ENCODE data around the gene NUP160. TPM values are rescaled to one million over a fixed set of nuclear protein-coding genes. Genes with fewer than 3 reads are reported as not detected.
A peak's percentile ranks its signal among the peaks of the same experiment; 100 is the strongest.
"Not testable (repeated sequence)": the region's sequence is repeated elsewhere in the genome, so short reads cannot be mapped to it uniquely, and the experiment has no call there.

The NUP160 gene
- total RNA-seq, 4 donors from 2014 or later, result 8.1 to 11.4 (median 9.9) TPM

- TF ChIP-seq CTCF (IDR thresholded peaks at IDR 0.05 in 4 of 5, conservative IDR thresholded peaks at IDR 0.05 in 1 of 5) (no peak), POLR2A (IDR thresholded peaks at IDR 0.05) (no peak)
- in situ Hi-C loops (cut with MboI; ENCODE audit: low sequenced_read_pairs in 4 of 4), result no loop called here
- no peaks in the 10 kb centered on the region for H3K36me3 ChIP-seq
- no peaks in the 10 kb centered on the region for H3K9me3 ChIP-seq
- no peaks in the 10 kb centered on the region for H3K27me3 ChIP-seq
- no peak overlapping the region for H3K27ac ChIP-seq
- no peaks in the 10 kb centered on the region for H3K4me1 ChIP-seq
- intact Hi-C loops (cut with DNase I; ENCODE audit: low total_unique reads), result no loop called here
- ATAC-seq, result no peak
- H3K4me3 ChIP-seq, result no peak overlapping the region
- no peak for DNase-seq
These were observed 41.7 kb upstream of the NUP160 start for GRCh38 chr11:47889714-47890441.

GRCh38 chr11:47887910-47888569 is 39.9 kb upstream of the NUP160 start:
- intact Hi-C loops (cut with DNase I; ENCODE audit: low total_unique reads) (no loop called here), in situ Hi-C loops (cut with MboI; ENCODE audit: low sequenced_read_pairs in 4 of 4) (no loop called here)
- no peak for TF ChIP-seq POLR2A (IDR thresholded peaks at IDR 0.05)
- no peak for TF ChIP-seq CTCF (IDR thresholded peaks at IDR 0.05 in 4 of 5, conservative IDR thresholded peaks at IDR 0.05 in 1 of 5)
- no peaks in the 10 kb centered on the region for H3K36me3 ChIP-seq
- H3K27ac ChIP-seq, result no peak overlapping the region
- H3K27me3 ChIP-seq, result no peaks in the 10 kb centered on the region
- H3K4me1 ChIP-seq, result no peaks in the 10 kb centered on the region
- ATAC-seq (no peak), DNase-seq (no peak)
- no peaks in the 10 kb centered on the region for H3K9me3 ChIP-seq
- no peak overlapping the region for H3K4me3 ChIP-seq

- in situ Hi-C loops (cut with MboI; ENCODE audit: low sequenced_read_pairs in 4 of 4), result no loop called here
- no peak for DNase-seq
- H3K9me3 ChIP-seq, result no peaks in the 10 kb centered on the region
- H3K27me3 ChIP-seq, result no peaks in the 10 kb centered on the region
- intact Hi-C loops (cut with DNase I; ENCODE audit: low total_unique reads), result no loop called here
- H3K4me3 ChIP-seq, result no peak overlapping the region
- H3K36me3 ChIP-seq, result no peaks in the 10 kb centered on the region
- no peak for TF ChIP-seq POLR2A (IDR thresholded peaks at IDR 0.05)
- TF ChIP-seq CTCF (IDR thresholded peaks at IDR 0.05 in 4 of 5, conservative IDR thresholded peaks at IDR 0.05 in 1 of 5), result no peak
- H3K27ac ChIP-seq, result no peak overlapping the region
- H3K4me1 ChIP-seq, result no peaks in the 10 kb centered on the region
- no peak for ATAC-seq
These were observed 37.9 kb upstream of the NUP160 start for GRCh38 chr11:47886096-47886495.

- H3K36me3 ChIP-seq; in situ Hi-C loops (cut with MboI; ENCODE audit: low sequenced_read_pairs in 4 of 4); ATAC-seq; H3K9me3 ChIP-seq; H3K27me3 ChIP-seq; H3K4me1 ChIP-seq; H3K4me3 ChIP-seq; H3K27ac ChIP-seq; intact Hi-C loops (cut with DNase I; ENCODE audit: low total_unique reads); DNase-seq: not testable (repeated sequence)
These were observed 34.3 kb upstream of the NUP160 start for GRCh38 chr11:47882437-47882836.

GRCh38 chr11:47881145-47881544 is 33.0 kb upstream of the NUP160 start:
- in situ Hi-C loops (cut with MboI; ENCODE audit: low sequenced_read_pairs in 4 of 4), result no loop called here
- intact Hi-C loops (cut with DNase I; ENCODE audit: low total_unique reads), result no loop called here
- Histone ChIP-seq H3K4me3 (no peak overlapping the region), H3K9me3 (no peaks in the 10 kb centered on the region), H3K27me3 (peaks cover 0 to 6% (median 0%) of the 10 kb centered on the region in 3 donors), H3K4me1 (no peaks in the 10 kb centered on the region), H3K27ac (no peak overlapping the region), H3K36me3 (no peaks in the 10 kb centered on the region)
- peak; percentile 8 to 20 for DNase-seq
- ATAC-seq, result peak in 1 of 2 donors; percentile 21
- TF ChIP-seq POLR2A (IDR thresholded peaks at IDR 0.05), result no peak
